Testis (tissue), 2 donors: ENCODE measurements around the gene TRIO.

Source experiments
- POLR2A ChIP-seq: fragments of 450-650 bp; IDR thresholded peaks from one replicate; pipeline ENCODE4 v1.6.1; 2017; ENCODE audit warnings: antibody characterized with exemption, mild to moderate bottlenecking, moderate library complexity
- TF ChIP-seq, protein P1 (sequence below), 3 experiments: fragments of 450-650 bp in 2 of 3; fragments of 200-600 bp in 1 of 3; sonication (generic) in 1 of 3; IDR thresholded peaks; one replicate each; pipeline ENCODE4 v1.5.1; 2016 to 2019; ENCODE audit warnings: antibody characterized with exemption in 3 of 3, mild to moderate bottlenecking in 2 of 3, moderate library complexity in 1 of 3

DNA sequence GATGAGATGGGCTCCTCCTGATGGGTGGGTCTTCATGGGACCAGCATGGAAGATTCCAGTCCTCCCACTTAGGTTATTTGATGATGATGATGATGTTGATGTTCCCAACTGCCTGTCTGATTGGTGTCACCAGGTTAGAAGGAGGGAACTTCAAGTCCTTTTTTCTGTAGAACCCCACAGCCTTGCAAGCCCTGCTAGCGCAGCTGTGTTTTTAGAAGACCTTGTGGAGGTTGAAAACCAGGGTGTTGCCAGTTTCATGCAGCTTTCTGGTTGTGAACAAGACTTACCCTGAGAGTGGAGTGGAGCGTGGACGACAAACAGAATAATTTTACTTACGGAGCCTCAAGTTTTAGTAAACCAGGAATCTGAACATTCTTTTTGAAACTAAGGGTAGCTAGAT, 83.0 kb downstream of the TRIO start:
- no peak for TF ChIP-seq POLR2A
- TF ChIP-seq, protein P1, sequence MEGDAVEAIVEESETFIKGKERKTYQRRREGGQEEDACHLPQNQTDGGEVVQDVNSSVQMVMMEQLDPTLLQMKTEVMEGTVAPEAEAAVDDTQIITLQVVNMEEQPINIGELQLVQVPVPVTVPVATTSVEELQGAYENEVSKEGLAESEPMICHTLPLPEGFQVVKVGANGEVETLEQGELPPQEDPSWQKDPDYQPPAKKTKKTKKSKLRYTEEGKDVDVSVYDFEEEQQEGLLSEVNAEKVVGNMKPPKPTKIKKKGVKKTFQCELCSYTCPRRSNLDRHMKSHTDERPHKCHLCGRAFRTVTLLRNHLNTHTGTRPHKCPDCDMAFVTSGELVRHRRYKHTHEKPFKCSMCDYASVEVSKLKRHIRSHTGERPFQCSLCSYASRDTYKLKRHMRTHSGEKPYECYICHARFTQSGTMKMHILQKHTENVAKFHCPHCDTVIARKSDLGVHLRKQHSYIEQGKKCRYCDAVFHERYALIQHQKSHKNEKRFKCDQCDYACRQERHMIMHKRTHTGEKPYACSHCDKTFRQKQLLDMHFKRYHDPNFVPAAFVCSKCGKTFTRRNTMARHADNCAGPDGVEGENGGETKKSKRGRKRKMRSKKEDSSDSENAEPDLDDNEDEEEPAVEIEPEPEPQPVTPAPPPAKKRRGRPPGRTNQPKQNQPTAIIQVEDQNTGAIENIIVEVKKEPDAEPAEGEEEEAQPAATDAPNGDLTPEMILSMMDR (IDR thresholded peaks at IDR 0.05): no peak
